SKM-1 (cell line): ENCODE measurements around the gene PNMA6E.
A peak's percentile ranks its signal among the peaks of the same experiment; 100 is the strongest.

Experiments
- DNase-seq: peaks from one replicate; lab custom pipeline; 2025; ENCODE audit not compliant: unreplicated experiment; lab: John Stamatoyannopoulos, UW

Gene PNMA6E

GRCh38 chrX:153438532-153438931, 37.4 kb upstream of the PNMA6E start:
- no peak for DNase-seq

DNA sequence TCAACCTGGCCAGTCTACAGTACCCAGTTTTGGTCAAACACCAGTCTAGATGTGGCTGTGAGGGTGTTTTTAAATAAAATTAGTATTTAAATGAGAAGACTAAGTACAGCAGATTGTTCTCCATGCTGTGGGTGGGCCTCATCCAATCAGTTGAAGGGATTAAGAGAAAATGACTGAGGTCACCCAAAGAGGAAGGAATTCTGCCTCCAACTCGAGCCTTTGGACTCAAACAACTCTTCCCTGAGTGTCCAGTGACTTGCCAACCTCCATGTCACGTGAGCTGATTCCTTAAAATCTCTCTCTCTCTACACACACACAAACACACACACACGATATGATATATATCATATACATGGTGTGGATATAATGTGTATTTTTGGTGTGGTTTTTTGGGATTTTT, 34.7 kb upstream of the PNMA6E start:
- no peak for DNase-seq

GRCh38 chrX:153434801-153435200, 33.7 kb upstream of the PNMA6E start:
- DNase-seq = no peak

DNA sequence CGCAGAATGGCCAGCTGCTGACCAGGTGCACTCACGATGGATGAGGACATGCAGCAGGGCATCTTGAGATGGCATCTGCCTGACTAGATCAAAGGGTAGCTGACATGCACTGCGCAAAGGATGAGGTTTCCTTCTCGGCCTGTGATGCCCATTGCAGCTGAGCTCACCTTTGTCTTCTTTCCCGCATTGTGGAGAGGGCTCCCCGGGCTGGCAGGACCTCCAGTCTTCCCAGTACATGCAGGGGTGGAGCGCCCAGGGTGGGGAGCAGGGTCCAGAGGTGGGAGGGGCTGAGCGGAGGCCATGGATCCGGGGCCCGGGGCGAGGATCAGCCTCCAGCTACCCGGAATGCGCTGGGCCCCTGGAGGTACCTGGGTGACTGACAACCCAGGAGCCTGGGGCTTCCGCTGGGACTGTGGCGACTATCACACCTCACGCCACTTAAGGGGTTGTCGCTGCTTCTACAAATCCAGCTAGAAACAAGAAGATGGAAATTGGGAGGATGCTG, 32.7 kb upstream of the PNMA6E start:
- DNase-seq = no peak

GRCh38 chrX:153433161-153433680, 32.1 kb upstream of the PNMA6E start:
- DNase-seq = no peak

- DNase-seq = no peak
Observed at GRCh38 chrX:153430796-153431195, 29.6 kb upstream of the PNMA6E start.

GRCh38 chrX:153426204-153426603, 25.1 kb upstream of the PNMA6E start:
- no peak for DNase-seq

DNA sequence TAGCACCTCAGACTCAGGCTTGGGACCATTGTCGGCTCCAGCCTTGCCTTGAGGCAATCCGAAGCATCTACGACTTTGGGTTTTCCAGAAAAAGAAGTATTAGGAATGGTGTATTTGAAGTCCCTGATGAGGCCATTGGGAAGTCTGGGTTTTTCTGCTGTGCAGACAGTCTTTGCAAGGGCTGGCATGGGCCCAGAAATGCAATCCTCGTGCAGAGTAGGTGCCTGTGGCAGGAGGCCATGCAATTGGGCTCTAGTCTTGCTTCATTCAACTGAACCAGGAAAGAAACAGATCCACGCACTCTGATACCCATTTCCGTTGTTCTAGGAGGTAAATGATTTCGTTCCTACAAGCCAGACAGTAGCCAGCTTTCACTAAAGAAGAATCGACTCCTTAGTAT, 22.5 kb upstream of the PNMA6E start:
- peak; percentile 18 for DNase-seq

DNA sequence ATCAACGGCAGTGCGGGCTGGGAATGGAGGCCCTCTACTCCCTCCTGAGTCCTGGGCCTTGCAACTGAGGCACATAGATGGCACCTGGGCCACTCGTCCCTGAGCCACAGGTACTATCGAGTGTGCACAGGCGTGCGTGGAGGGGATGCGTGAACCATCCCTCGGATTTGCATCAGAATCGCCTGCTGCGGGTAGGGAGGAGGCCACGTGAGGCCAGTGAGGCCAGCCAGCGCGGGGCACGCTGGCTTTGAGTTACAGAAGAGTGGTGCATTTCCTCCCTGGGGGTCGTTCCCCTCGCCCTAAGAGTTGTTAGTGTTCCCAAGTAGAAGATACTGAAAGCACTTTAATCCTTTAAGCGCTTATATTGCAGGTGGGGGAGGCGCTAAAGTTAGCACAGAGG, 20.7 kb upstream of the PNMA6E start:
- no peak for DNase-seq

DNA sequence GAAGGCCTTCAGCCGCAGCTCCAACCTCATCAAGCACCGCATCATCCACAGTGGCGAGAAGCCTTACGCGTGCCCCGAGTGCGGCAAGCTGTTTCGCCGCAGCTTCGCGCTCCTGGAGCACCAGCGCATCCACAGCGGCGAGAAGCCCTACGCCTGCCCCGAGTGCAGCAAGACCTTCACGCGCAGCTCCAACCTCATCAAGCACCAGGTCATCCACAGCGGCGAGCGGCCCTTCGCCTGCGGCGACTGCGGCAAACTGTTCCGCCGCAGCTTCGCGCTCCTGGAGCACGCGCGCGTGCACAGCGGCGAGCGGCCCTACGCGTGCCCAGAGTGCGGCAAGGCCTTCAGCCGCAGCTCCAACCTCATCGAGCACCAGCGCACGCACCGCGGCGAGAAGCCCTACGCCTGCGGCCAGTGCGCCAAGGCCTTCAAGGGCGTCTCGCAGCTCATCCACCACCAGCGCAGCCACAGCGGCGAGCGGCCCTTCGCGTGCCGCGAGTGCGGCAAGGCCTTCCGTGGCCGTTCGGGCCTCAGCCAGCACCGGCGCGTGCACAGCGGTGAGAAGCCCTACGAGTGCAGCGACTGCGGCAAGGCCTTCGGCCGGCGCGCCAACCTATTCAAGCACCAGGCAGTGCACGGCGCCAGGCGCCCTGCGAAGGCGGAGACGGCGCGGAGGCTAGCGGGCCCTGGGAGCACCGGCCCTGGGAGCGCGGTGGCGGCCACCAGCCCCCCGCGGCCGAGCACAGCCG, 19.9 kb upstream of the PNMA6E start:
- no peak for DNase-seq

DNA sequence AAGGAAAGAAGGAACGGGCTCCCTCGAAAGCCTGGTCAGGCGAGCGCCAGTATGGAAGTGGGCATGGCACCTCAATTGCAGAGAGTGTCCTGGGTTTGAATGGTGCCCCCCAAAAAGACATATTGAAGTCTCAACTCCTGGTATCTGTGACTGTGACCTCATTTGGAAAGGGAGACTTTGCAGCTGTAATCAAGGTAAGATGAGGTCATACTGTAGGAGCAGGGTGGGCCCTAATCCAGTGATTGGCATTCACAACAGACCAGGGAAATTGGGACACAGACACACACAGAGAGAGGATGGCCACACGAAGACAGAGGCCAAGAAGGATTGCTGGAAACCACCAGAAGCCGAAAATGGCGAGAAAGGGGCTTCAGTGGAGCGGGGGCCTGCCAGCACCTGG, 16.5 kb upstream of the PNMA6E start:
- DNase-seq = no peak

DNA sequence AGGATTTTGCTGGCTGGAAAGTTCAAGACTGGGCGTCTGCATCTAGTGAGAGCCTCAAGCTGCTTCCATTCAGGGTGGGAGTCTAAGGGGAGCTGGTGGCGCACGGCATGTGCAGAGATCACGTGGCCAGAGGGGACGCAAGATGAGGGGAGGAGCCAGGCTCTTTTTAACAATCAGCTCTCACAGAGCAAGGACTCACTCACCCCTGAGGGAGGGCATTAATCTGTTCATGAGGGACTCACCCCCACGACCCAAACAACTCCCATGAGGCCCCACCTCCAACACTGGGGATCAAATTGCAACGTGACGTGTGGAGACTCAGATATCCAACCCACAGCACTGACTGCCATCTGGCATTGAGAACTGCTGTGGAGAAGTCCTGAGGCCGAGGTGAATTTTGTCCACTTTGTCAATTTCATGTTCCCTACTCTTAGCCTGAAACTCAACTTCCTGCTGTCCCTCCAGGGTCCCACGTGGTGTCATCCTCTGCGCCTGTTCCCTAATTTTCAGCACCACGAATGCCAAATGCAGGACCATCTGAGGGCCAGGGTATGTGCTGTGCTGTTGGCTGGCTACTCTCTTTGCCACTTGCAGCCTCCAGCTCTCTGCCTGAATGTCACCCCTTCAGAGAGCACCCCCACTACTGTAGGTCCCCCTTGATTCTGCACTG, 15.8 kb upstream of the PNMA6E start:
- DNase-seq = no peak

DNA sequence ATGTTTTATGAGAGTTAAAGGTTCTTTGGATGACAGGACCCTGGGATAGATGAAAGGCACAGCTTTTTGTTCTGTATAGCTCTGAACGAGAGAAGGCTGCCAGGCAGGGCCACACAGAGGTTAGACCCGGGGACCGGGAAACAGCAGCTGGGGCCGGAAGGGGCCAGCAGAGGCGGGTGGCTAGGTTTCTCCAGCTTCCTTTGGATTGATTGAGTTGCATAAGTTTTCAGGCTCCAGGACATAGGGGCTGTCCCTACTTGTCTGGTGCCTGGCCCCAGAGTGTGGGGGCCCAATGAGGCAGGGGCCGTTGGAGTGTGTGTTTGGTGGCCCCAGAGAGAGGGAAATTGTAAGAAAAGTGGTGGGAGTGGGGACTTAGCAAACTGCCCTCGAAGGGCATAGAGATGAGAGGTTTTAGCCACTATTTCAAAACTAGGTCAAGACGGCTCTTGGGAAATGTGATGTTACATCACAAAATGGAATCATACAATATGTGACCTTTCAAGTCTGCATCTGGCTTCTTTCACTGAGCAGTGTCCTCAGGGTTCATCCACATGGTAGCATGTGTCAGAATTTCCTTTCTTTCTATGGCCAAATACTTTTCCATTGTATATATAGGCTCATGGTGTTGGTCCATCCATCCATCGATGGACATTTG, 13.8 kb upstream of the PNMA6E start:
- peak; percentile 48 for DNase-seq

DNA sequence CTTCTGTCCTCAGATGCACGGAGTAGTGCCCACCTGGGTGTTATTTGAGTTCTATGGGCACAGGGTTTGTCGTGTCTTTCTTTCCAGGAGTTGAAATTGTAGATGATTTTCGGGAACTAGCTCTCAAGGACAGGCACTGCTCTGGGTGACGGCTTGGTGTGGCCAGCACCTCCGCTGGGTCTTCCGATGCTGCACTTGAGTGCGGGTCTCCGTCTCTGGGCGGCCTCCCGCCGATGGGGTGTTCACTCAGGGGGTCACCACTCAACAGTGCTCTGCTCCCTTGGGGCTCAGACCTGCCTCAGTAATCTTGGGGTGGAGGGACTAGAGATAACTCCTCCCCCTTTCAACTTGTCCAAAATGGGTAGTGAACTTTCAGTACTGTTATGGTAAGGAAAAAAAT, 12.6 kb upstream of the PNMA6E start:
- DNase-seq = no peak

- no peak for DNase-seq
Observed at GRCh38 chrX:153412746-153413720, 11.9 kb upstream of the PNMA6E start.

DNA sequence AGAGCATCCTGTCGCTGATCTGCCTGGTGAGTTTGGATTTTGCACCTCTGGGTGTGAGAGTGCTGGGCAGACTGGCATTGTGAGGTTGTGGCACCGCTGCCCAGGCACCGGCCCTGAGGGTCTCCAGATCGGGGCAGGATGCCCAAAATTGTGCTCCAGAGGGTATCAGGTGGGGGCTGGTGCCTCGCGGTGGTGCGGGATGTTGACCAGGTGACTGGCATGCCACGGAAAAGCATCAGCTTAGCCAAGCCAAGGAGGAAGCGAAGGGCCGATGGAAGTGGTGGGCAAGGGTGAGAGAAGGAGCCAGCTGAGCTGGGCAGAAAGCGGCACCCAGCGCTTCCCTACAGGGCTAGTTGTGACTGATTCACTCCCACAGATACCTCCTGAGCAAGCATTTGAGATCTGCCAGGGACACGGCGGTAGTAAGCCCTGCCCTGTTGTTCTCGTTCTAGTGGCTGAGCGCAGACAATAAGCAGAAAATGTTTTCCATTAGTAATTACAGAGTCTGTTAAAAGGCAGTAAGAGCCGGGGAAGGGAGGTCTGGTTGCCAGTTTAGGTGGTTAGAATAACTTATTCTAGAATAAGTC, 10.9 kb upstream of the PNMA6E start:
- no peak for DNase-seq

GRCh38 chrX:153411255-153411987, 10.3 kb upstream of the PNMA6E start, which contains the start of gene ZFP92:
ZFP92 (plus strand) TSS chrX:153411472; CDS start chrX:153418323, 6,851 bp downstream.
- DNase-seq = no peak

DNA sequence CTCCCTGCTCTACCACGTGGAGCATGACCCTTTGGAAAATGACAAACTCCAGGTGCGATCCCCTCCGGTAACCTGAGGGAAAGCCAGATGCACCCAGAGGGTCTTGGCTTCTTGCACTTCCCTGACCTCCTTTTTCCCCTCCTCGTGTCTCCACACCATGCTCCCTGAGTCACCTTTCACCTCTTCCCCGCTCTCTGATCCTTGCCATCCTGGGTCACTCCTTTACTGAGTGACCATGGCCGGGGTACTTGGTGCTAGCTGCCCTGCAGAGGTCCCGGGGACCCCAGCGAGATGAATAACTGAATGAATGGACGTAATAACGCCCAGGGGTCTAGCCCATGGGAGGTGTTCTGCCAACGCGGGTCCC, 9.7 kb upstream of the PNMA6E start:
- DNase-seq = no peak

DNA sequence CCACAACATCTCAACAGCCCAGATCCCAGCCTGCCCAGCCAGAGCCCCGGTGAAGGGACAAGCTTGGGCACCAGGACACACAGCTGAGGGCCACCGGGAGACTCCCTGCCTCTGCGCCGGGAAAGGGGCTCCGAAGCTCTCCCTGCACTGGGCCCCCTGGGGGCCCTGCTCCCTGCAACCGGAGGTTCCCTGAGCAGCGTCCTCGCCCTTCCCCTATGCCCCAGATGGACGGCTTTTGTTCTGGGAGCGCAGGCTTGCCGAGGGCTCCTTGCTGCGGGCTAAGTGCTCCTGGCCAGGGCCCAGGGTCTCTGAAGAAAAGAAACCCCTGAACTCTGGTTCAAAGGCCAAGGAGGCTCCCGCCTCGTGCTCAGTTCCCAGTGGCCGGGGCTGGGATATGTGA, 9.2 kb upstream of the PNMA6E start:
- DNase-seq = no peak
